Gastroesophageal sphincter (tissue), 4 donors: ENCODE data around the gene BMS1. TPM values are rescaled to one million over a fixed set of nuclear protein-coding genes. Genes with fewer than 3 reads are reported as not detected.

Source experiments
- ATAC-seq: fragments of 150-250 bp; one replicate; pipeline ENCODE4 v1.9.1; 2016; ENCODE audit warnings: mild to moderate bottlenecking, moderate library complexity
- H3K27ac ChIP-seq, 4 donors: fragments of 200-600 bp; sonication (generic) in 3 of 4; 1 replicate in 3 of 4; 2 replicates in 1 of 4; pipeline ENCODE4 v1.5.1; 2016 to 2019
- H3K27me3 ChIP-seq: fragments of 200-600 bp; sonication (generic); one replicate; pipeline ENCODE4 v1.5.1; 2019
- H3K36me3 ChIP-seq, 2 donors: fragments of 200-600 bp; sonication (generic); one replicate each; pipeline ENCODE4 v1.5.1; 2019; ENCODE audit warnings: control low read depth in 1 of 2
- H3K4me1 ChIP-seq, 3 donors: fragments of 200-600 bp; sonication (generic); 1 replicate in 2 of 3; 2 replicates in 1 of 3; pipeline ENCODE4 v1.5.1; 2016 to 2019; ENCODE audit warnings: control low read depth in 2 of 3
- H3K4me3 ChIP-seq, 2 donors: fragments of 200-600 bp; sonication (generic); one replicate each; pipeline ENCODE4 v1.5.1; 2019; ENCODE audit warnings: mild to moderate bottlenecking in 1 of 2, moderate library complexity in 1 of 2
- H3K9me3 ChIP-seq, 3 donors: fragments of 200-600 bp; sonication (generic); one replicate each; pipeline ENCODE4 v1.5.1; 2017 to 2019; ENCODE audit warnings: control low read depth in 2 of 3
- CTCF ChIP-seq, 4 experiments: fragments of 200-600 bp in 2 of 4; fragments of 450-650 bp in 2 of 4; sonication (generic) in 1 of 4; IDR thresholded peaks; one replicate each; pipeline ENCODE4 v1.5.1; 2017 to 2019; ENCODE audit warnings: antibody characterized with exemption in 4 of 4, mild to moderate bottlenecking in 2 of 4, moderate library complexity in 2 of 4
- EP300 ChIP-seq: sonication (generic); formaldehyde crosslinking; IDR thresholded peaks from one replicate; pipeline ENCODE4 v1.6.1; 2017; ENCODE audit warnings: antibody characterized with exemption, mild to moderate bottlenecking
- POLR2A ChIP-seq, 2 donors: fragments of 450-650 bp; IDR thresholded peaks; one replicate each; pipeline ENCODE4 v1.6.1; 2017; ENCODE audit warnings: antibody characterized with exemption in 2 of 2, mild to moderate bottlenecking in 2 of 2, moderate library complexity in 1 of 2
- POLR2AphosphoS5 ChIP-seq: sonication (generic); formaldehyde crosslinking; IDR thresholded peaks from one replicate; pipeline ENCODE4 v1.6.1; 2017; ENCODE audit warnings: antibody characterized with exemption
- WGBS, 2 donors: methylation state at CpG; one replicate each; pipeline ENCODE4 v1.1.5; 2018; ENCODE audit warnings: low coverage in 1 of 2; 5-methylcytosine and 5-hydroxymethylcytosine counted together
- total RNA-seq, 4 donors: library from RNA; depleted of rRNA; stranded (reverse); fragments of >200 nt; gene quantifications; one replicate each; pipeline ENCODE4 v1.1.0, GENCODE V29; 2016

BMS1 gene
- total RNA-seq, 4 donors from 2014 or later = 15.5 to 18.8 (median 18.3) TPM

GRCh38 chr10:42864575-42864974, 82.0 kb downstream of the BMS1 start:
- ATAC-seq = no peak
- TF ChIP-seq POLR2A (IDR thresholded peaks at IDR 0.05) (no peak), POLR2AphosphoS5 (no peak), EP300 (no peak), CTCF (IDR thresholded peaks at IDR 0.05) (no peak)
- Histone ChIP-seq H3K27me3 (peaks cover 61% of the 10 kb centered on the region), H3K36me3 (no peaks in the 10 kb centered on the region), H3K4me3 (no peak overlapping the region), H3K27ac (no peak overlapping the region), H3K4me1 (peaks cover 0 to 15% (median 6%) of the 10 kb centered on the region in 3 donors), H3K9me3 (no peaks in the 10 kb centered on the region)
- WGBS, 2 donors = 7% methylated on average over 8 of the region's 8 CpGs; no CpG with 5 or more reads in 1 of the 2 donors

GRCh38 chr10:42865716-42866114, 83.1 kb downstream of the BMS1 start:
- Histone ChIP-seq H3K4me1 (peaks cover 0 to 15% (median 6%) of the 10 kb centered on the region in 3 donors), H3K4me3 (no peak overlapping the region), H3K9me3 (no peaks in the 10 kb centered on the region), H3K36me3 (no peaks in the 10 kb centered on the region), H3K27ac (no peak overlapping the region), H3K27me3 (peaks cover 50% of the 10 kb centered on the region)
- no peak for ATAC-seq
- WGBS, 2 donors = 60% methylated on average over 5 of the region's 18 CpGs; no CpG with 5 or more reads in 1 of the 2 donors
- no peak for TF ChIP-seq EP300
- TF ChIP-seq POLR2AphosphoS5 = no peak
- TF ChIP-seq CTCF (IDR thresholded peaks at IDR 0.05) = no peak
- TF ChIP-seq POLR2A (IDR thresholded peaks at IDR 0.05) = no peak

- WGBS, 2 donors = 0% methylated on average over 2 of the region's 87 CpGs; no CpG with 5 or more reads in 1 of the 2 donors
- Histone ChIP-seq H3K4me1 (peaks cover 0 to 15% (median 6%) of the 10 kb centered on the region in 3 donors), H3K27ac (no peak overlapping the region), H3K36me3 (no peaks in the 10 kb centered on the region), H3K4me3 (peak overlapping the region in 1 of 2 donors; percentile 31), H3K9me3 (no peaks in the 10 kb centered on the region), H3K27me3 (peaks cover 48% of the 10 kb centered on the region)
- TF ChIP-seq CTCF (IDR thresholded peaks at IDR 0.05) (peak in 3 of 4 experiments; percentile 67 to 86 (median 82)), EP300 (no peak)
- peak; percentile 90 for ATAC-seq
These were observed 83.8 kb downstream of the BMS1 start for GRCh38 chr10:42866115-42866995.

GRCh38 chr10:42867571-42867970, 85.0 kb downstream of the BMS1 start:
- WGBS, 2 donors = 96 to 100% methylated on average over 3 to 9 of the region's 9 CpGs
- Histone ChIP-seq H3K9me3 (no peaks in the 10 kb centered on the region), H3K36me3 (no peaks in the 10 kb centered on the region), H3K27ac (no peak overlapping the region), H3K4me1 (peaks cover 0 to 15% (median 6%) of the 10 kb centered on the region in 3 donors), H3K4me3 (no peak overlapping the region), H3K27me3 (peaks cover 40% of the 10 kb centered on the region)
- no peak for ATAC-seq
- TF ChIP-seq POLR2AphosphoS5 (no peak), POLR2A (IDR thresholded peaks at IDR 0.05) (no peak), EP300 (no peak), CTCF (IDR thresholded peaks at IDR 0.05) (no peak)

GRCh38 chr10:42868530-42868929, 85.9 kb downstream of the BMS1 start:
- Histone ChIP-seq H3K4me3 (no peak overlapping the region), H3K4me1 (peaks cover 0 to 15% (median 6%) of the 10 kb centered on the region in 3 donors), H3K27me3 (peaks cover 41% of the 10 kb centered on the region), H3K36me3 (no peaks in the 10 kb centered on the region), H3K27ac (no peak overlapping the region), H3K9me3 (no peaks in the 10 kb centered on the region)
- no peak for ATAC-seq
- no peak for TF ChIP-seq CTCF (IDR thresholded peaks at IDR 0.05)
- no peak for TF ChIP-seq EP300
- TF ChIP-seq POLR2A (IDR thresholded peaks at IDR 0.05) = no peak
- no peak for TF ChIP-seq POLR2AphosphoS5
- WGBS, 2 donors = 86 to 97% methylated on average over 7 of the region's 9 CpGs
